Left hindlimb (tissue), 1 donor: Measurements from ENCODE around the gene NUP210.
"Not testable (repeated sequence)": the region's sequence is repeated elsewhere in the genome, so short reads cannot be mapped to it uniquely, and the experiment has no call there.

Source experiments
- DNase-seq: peaks from one replicate; pipeline ENCODE4 v3.0.0-alpha.2; 2018

NUP210 gene

DNA sequence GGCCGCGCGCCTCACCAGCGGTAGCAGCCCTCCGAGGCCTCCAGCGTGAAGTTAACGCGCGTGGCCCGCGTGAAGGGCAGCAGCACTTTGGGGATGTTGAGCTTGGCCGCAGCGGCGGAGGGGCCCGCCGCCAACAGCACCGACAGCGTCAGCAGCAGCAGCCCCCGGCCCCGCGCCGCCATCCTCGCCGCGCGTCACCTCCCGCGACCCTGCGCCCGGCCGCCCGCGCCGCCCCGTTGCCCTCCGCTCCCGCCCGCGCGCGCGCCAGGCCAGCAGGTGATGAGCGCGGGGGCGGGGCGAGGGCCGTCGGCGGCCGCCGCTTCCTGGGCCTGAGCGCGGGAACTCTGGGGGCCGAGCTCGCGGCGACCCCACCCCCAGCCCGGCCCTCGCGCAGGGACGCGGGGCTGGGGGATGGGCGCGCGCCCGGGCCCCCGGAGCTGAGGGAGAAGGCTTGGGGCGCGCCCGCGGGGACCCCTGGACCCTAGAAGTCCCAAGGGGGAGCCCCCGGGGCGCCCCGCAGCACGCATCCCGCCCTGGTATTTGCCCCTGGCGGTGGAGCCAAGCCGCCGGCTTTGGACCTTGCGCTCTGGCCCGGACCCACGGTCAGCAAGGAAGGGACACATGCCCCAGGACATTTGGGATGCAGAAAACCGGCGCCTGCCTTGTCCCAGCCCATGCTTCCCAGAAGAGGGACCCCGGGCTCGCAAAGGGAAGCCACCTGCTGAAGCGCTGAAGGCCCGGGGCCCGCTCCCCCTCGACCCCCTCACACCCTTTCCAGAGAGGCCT, at the start of gene NUP210:
Gene NUP210, minus strand, starts transcription at position 278 of the 786 bp plus-strand sequence. Its CDS starts 96 bp downstream, at position 182.
- no peak for DNase-seq

DNA sequence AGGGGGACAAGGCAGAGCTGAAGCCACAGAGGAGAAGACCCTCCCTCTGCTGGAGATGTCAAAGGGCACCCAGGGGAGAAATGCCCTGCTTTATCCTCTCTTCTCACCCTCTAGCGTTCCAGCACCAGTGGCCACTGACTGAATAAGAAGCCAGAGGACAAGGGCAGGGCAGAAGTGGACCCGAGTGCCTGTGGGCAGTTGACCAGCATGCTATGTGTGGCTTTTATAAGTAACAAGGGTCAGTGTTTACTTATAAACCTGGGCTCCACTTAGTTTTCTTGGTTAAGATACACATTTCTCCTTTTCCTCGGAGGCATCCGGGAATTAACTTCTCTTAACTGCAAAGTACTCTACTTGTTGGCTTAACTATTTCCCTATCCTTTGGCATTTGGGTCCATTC, 46.7 kb upstream of the NUP210 start:
- no peak for DNase-seq

- no peak for DNase-seq
Observed at GRCh38 chr3:13465236-13465873, 45.2 kb upstream of the NUP210 start.

DNA sequence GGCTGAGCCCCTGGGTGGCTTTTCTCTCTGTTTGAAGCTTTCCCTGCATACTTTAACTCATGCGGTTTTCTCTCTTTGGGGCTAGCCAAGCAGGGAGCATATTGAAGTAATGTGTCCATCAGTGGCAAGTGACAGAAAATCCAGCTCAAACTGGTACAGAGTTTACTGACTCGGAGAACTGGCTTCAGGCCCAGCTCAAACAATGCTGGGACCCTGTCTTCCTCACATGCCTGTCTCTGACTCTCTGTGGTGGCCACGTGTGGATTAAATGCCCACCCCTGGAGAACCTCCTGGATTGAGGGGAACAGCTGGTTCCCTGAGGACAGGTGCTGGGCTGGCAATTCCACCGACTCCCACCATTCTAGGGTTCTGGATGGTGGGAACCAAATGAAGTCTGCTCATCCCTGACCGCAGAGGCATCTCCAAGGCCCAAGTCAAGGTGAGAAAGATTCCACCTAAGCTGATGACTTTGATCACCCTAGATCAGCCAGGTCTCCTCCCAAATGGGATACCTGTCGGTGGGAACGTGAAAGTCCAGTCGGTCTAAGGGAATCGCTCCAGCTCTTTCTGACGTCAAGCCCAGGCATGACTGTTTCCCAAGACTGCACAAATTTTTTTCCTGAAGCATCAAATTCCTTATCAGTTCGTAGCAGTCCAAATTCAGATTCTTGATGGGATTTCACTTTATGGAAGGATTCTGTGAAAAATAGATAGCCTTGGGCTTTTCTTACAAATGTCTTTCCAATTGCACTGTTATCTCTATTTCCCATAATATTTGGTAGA, 43.7 kb upstream of the NUP210 start:
- DNase-seq: no peak

GRCh38 chr3:13462822-13463221, 42.7 kb upstream of the NUP210 start:
- no peak for DNase-seq

DNA sequence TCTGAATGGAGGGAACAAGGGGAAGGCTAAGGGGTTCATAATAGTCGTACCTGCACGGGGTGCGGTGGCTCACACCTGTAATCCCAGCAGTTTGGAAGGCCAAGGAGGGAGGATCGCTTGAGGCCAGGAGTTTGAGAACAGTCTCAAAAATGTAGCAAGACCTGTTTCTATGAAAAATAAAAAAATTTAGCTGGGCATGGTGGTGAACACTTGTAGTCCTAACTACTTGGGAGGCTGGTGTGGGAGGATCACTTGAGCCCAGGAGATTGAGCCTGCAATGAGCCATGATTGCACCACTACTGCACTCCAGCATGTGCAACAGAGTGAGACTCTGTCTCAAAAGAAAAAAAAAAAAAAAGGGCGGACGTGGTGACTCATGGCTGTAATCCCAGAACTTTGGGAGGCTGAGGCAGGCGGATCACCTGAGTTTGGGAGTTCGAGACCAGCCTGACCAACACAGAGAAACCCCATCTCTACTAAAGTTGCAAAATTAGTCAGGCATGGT, 42.1 kb upstream of the NUP210 start:
- no peak for DNase-seq

- DNase-seq: no peak
Observed at GRCh38 chr3:13461169-13462124, 41.3 kb upstream of the NUP210 start.

- no peak for DNase-seq
Observed at GRCh38 chr3:13460341-13460736, 40.2 kb upstream of the NUP210 start.

- DNase-seq: no peak
Observed at GRCh38 chr3:13459605-13460340, 39.7 kb upstream of the NUP210 start.

DNA sequence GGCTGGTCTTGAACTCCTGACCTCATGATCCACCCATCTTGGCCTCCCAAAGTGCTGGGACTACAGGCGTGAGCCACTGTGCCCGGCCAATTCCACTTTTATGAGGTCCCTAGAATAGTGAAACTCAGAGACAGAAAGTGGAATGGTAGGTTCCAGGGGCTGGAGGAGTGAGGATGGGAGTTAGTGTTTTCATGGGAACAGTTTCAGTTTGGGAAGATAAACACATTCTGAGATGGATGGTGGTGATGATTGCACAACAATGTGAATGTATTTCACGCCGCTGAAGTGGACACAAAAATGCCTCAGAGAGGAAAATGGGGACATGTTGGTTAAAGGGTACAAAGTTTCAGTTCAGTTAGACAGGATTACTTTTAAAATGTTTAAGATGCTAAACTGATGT, 37.5 kb upstream of the NUP210 start:
- DNase-seq: no peak

DNA sequence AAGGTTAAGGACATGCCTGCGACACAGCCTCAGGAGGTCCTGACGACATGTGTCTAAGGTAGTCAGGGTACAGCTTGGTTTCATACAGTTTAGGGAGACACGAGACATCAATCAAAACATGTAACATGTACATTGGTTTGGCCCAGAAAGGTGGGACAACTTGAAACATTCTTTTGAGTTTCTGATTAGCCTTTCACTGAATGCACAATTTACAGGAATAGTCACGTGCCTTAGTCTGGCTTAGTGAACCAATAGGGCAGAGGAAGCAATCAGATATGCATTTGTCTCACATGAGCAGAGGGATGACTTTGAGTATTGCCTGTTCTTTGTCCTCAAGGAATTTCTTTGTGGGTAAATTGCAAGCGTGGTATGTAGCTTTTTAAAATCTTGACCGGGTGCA, 35.5 kb upstream of the NUP210 start:
- DNase-seq: no peak

DNA sequence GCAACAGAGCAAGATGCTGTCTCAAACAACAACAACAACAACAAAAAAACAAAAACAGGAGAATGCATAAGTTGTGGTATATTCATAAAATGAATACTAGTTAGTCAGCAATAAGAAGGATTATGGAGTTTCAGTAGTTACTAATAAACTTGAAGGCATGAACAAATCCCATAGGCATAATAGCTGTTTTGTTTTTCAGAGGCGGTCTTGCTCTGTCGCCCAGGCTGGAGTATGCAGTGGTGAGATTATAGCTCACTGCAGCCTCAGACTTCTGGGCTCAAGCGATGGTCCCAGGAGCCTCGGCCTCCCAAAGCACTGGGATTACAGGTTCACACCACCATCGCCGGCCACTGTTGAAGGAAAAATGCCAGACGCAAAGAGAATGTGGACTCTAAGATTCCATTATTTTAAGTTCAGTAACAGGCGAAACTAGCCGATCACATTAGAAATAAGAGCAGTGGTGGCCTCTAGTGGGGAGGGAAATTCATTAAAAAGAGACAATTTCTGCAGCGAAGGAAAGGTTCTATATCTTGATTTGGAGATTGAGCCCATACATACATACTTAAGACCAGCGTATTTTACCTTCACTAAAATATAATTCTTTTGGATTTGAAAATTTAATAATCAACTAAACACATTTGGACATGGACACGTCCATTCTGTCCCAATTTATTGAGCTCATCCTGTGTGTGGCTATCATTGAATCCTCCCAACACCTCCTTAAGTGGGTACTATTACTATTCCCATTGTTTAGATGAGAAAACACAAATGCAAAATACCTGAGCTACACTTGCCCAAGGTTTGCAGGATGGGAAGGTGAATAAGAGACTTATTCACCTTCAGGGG, 32.6 kb upstream of the NUP210 start:
- no peak for DNase-seq

- DNase-seq: no peak
Observed at GRCh38 chr3:13451301-13451673, 31.2 kb upstream of the NUP210 start.

GRCh38 chr3:13442882-13443281, 22.8 kb upstream of the NUP210 start:
- not testable (repeated sequence) for DNase-seq

DNA sequence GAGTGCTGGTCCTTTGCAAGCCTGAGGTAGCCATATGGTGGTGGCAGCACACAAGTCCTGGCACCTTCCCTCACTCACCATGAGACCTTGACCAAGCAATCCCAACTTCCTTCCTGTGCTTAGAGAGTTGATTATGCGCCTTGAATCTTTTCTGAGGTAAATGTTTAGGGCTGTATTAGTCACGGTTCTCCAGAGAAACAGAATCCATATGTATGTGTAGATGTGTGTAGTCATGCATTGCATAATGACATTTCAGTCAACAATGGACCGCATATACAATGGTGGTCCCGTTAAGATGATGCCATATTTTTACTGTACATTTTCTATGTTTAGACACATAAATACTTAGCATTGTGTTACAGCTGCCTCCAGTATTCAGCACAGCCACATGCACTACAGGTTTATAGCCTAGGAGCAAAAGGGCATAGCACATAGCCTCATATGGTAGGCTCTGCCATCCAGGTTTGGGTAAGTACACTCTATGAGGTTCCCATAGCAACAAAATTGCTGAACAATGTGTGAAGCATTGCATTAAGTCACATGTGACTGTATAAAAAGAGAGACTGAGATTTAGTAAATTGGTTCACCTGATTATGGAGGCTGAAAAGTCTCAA, 20.2 kb upstream of the NUP210 start:
- DNase-seq: no peak

GRCh38 chr3:13436213-13436612, 16.1 kb upstream of the NUP210 start:
- not testable (repeated sequence) for DNase-seq

DNA sequence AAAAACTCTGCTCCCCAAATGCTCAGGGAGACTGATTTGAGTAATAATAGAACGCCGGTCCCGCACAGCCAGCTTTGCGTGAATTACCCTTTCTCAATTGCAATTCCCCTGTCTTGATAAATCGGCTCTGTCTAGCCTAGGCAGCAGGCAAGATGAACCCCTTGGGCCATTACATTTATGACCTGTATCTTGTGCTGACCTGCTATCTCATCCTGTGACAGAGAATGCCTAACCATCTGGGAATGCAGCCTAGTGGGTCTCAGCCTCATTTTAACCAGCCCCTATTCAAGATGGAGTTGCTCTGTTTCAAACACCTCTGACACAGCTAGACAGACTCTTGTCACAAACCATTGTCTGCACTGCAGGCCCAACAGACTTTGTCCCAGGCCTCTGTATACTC, 13.8 kb upstream of the NUP210 start:
- no peak for DNase-seq

DNA sequence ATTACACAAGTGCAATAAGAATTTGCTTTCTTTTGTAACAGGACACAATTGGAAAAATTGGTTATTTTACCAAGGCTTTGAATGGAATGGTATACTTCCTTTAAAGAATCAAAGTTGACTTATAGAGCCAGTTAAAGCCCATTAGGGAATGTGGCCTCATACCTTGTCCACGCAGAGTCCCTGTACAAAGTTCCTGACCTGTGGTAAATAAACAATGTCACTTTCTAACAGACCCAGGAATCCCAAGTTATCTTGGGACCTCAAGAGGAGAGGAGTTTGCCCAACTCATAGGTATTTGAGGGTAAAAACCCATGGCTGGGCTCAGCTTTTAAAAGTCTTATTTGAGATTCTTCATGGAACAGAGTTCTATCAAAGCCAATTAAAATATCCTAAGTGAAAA, 12.0 kb upstream of the NUP210 start:
- DNase-seq: no peak

DNA sequence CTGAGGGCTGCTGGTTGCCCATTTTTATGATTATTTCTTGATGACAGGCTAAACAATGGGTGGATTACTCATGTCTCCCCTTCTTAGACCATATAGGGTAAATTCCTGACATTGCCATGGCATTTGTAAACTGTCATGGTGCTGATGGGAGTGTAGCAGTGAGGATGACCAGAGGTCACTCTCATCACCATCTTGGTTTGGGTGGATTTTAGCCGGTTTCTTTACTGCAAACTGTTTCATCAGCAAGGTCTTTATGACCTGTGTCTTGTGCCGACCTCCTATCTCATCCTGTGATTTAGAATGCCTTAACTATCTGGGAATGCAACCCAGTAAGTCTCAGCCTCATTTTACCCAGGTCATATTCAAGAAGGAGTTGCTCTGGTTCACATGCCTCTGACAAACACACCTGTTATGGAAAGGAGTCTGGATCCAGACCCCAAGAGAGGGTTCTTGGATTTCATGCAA, 10.3 kb upstream of the NUP210 start:
- not testable (repeated sequence) for DNase-seq
